ENCODE data around the gene ARIH2.
"Not testable (repeated sequence)": the region's sequence is repeated elsewhere in the genome, so short reads cannot be mapped to it uniquely, and the experiment has no call there.

Gene ARIH2

GRCh38 chr3:48899273-48899672 lies 19.4 kb upstream of the ARIH2 start:
- peak overlapping the region; percentile 68 for H3K4me3 ChIP-seq (replicated peaks; ENCODE audit: low read depth, low read length)
- no peak for TF ChIP-seq CTCF (IDR thresholded peaks at IDR 0.05; ENCODE audit: low read depth, low read length, missing control alignments)
- no peak for DNase-seq (ENCODE audit: extremely low read depth, low read depth)

GRCh38 chr3:48907026-48907425 lies 11.6 kb upstream of the ARIH2 start:
- not testable (repeated sequence) for DNase-seq (ENCODE audit: extremely low read depth, low read depth); H3K4me3 ChIP-seq (replicated peaks; ENCODE audit: low read depth, low read length)

DNA sequence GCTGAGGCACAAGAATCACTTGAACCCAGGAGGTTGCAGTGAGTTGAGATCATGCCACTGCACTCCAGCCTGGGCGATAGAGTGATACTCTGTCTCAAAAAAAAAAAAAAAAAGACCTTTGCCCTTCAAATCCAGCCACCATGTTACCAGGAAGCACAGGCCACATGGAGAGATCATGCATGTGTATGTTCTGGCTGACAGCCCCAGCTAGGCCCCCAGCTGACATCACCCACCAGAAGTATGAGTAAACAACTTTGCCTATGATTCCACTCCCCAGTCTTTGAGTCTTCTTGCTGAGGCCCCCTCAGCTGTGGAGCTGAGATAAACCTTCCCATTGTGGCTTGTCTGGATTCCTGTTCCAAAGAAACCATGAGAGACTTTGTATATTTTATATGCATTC lies 3.3 kb upstream of the ARIH2 start:
- no peak overlapping the region for H3K4me3 ChIP-seq (replicated peaks; ENCODE audit: low read depth, low read length)
- DNase-seq (ENCODE audit: extremely low read depth, low read depth) = no peak
- TF ChIP-seq CTCF (IDR thresholded peaks at IDR 0.05; ENCODE audit: low read depth, low read length, missing control alignments) = no peak

DNA sequence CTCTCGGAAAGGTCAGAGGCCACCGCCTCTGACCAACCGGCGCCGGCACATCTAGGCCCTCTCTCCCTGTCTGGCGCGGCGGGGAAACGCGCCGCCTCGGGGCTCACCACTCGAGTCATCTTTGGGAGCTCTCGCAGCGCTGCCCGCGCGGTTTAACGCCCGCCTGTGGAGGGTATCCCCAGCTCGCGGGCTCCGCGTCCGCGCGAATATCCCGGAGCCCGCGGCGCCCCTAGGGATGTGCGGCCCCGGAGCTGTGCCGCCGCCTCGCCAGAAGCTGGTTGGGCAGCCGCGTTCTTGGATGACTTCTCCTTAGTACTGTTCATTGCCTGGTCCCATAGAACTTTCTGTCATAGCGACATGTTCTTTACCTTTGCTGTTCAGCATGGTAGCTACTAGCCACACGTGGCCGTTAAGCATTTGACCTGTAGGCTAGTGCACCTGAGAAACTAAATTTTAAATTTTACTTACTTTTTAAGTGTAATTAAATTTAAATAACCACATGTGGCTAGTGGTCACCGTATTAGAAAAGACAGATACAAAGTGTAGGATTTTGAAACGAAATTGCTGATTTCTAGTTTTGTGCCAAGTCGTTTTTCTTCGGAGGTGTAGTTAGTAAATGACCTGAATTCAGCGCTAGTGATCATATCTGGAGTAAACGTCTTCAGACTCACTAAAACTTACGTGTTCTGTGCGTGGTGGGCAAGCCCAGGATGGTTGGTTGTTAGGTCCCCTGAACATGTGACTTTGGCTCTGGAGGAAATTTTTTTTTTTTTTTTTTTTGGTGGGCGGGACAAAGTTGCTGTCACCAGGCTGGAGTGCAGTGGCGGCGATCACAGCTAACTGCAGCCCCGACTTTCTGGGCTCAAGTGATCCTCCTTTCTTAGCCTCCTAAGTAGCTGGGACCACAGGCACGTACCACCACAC lies 835 bp downstream of the ARIH2 start:
- TF ChIP-seq CTCF (IDR thresholded peaks at IDR 0.05; ENCODE audit: low read depth, low read length, missing control alignments) = no peak
- DNase-seq (ENCODE audit: extremely low read depth, low read depth) = no peak
- H3K4me3 ChIP-seq (replicated peaks; ENCODE audit: low read depth, low read length) = peak overlapping the region; percentile 86

DNA sequence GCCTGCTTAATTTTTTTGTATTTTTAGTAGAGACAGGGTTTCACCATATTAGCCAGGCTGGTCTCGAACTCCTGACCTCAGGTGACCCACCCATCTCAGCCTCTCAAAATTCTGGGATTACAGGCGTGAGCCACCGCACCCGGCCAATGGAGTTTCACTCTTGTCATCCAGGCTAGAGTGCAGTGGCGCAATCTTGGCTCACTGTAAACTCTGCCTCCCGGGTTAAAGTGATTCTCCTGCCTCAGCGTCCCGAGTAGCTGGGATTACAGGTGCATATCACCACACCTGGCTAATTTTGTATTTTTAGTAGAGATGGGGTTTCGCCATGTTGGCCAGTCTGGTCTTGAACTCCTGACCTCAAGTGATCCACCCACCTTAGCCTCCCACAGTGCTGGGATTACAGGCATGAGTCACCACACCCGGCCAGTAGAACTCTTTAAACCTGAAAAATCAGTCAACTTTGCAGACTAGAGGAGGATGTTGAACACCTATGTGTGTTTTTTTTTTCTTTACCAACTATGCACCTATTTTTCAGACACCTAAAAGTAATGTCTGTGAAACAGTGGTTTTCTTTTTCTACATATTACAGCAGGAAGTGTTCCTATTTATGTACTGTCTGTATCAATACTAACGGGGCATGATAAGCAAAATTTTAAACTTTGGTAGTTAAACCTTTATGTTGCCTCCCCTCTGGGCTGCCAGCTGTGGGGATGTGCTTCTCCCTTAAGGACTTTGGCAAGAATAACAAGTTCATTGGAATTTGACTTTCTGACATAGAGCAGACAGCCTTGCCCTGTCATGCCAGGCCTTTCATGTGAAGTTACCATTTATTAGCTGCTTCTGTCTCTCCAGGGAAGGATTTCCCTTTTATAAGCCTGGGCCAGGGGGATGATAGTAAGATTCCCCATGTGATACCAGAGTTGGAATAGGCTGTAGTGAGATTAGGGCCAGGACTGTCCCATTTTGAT lies 8.1 kb downstream of the ARIH2 start:
- DNase-seq (ENCODE audit: extremely low read depth, low read depth) = no peak
- H3K4me3 ChIP-seq (replicated peaks; ENCODE audit: low read depth, low read length) = no peak overlapping the region

GRCh38 chr3:48927928-48928327 lies 9.3 kb downstream of the ARIH2 start:
- TF ChIP-seq CTCF (IDR thresholded peaks at IDR 0.05; ENCODE audit: low read depth, low read length, missing control alignments) = no peak
- H3K4me3 ChIP-seq (replicated peaks; ENCODE audit: low read depth, low read length) = no peak overlapping the region
- DNase-seq (ENCODE audit: extremely low read depth, low read depth) = no peak

More for the DNA sequence above, 8.1 kb downstream of the ARIH2 start:
- TF ChIP-seq CTCF (IDR thresholded peaks at IDR 0.05; ENCODE audit: low read depth, low read length, missing control alignments) = no peak

DNA sequence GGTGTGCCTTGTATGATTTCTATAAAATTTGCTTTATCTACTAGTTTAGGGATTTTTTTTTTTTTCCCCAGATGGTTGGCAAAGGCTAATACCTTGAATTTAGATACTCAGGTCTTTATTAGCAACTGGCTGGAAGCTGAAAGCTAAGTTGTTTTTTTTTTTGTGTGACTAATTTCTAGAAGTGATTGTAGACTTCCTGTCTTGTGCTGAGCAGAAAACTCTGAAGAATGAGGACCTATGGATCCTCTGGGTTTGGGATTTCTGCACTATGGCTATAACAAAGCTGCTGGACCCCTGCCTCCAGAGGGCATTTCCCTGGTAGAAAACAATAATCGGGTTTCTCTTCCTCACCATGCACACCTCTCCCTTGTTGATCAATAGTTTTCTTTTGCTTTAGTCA lies 10.0 kb downstream of the ARIH2 start:
- H3K4me3 ChIP-seq (replicated peaks; ENCODE audit: low read depth, low read length) = no peak overlapping the region
- no peak for DNase-seq (ENCODE audit: extremely low read depth, low read depth)
- no peak for TF ChIP-seq CTCF (IDR thresholded peaks at IDR 0.05; ENCODE audit: low read depth, low read length, missing control alignments)

Data from HFF-Myc (cell line).